Retinal pigment epithelial cell (primary cell): ENCODE data around the gene GLCE.
A peak's percentile ranks its signal among the peaks of the same experiment; 100 is the strongest.

Source experiments
- DNase-seq: peaks from one replicate; pipeline ENCODE4 v3.0.0-alpha.2; 2010; ENCODE audit warnings: low read depth
- H3K4me3 ChIP-seq: 2 replicates; pipeline ENCODE4 v1.5.1; 2011; ENCODE audit warnings: mild to moderate bottlenecking, low read length, control low read depth, moderate library complexity
- CTCF ChIP-seq: conservative IDR thresholded peaks from 2 replicates; pipeline ENCODE4 v1.5.1; 2011; ENCODE audit warnings: low read depth, low read length, control low read depth, inconsistent platforms

The GLCE gene

GRCh38 chr15:69217381-69217780, 56.9 kb downstream of the GLCE start:
- no peak for DNase-seq
- no peak overlapping the region for H3K4me3 ChIP-seq
- no peak for TF ChIP-seq CTCF

DNA sequence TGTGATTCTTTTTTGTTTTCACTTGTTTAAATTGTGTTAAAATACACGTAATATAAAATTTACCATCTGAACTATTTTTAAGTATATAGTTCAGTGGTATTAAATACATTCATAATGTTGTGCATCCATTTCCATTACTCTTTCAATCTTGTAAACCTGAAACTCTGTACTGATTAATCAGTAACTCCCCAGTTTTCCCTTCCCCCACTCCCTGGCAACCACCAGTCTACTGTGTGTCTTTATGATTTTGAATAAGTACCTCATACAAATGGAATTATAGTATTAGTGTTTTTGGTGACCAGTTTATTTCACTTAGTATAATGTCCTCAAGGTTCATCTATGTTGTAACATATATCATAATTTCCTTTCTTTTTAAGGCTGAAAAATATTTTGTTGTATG, 59.3 kb downstream of the GLCE start:
- no peak for DNase-seq

DNA sequence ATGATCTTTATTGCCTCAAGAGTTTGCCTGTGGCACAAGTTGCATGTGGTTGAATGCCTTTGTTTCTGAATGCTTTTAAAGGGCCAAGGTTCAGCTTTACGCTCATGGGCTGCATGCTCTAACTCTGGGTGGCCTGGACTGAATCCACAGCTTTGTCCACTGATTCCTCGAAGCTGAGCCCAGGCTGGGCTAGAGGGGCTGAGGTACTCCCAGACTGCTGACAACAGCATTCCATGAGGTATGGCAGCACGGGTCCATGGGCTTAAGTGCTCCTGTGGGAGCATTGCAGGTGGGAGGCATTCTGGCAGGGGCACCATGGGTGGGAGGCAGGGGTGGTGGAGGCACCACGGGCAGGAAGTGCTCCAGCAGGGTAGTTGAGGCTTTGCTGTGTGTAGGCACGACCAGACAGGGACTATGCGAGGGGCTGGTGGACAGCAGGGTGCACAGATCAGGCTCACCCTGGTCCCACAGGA, 61.6 kb downstream of the GLCE start:
- no peak for TF ChIP-seq CTCF
- DNase-seq, result no peak

More for the DNA sequence above, 59.3 kb downstream of the GLCE start:
- no peak overlapping the region for H3K4me3 ChIP-seq
- no peak for TF ChIP-seq CTCF

DNA sequence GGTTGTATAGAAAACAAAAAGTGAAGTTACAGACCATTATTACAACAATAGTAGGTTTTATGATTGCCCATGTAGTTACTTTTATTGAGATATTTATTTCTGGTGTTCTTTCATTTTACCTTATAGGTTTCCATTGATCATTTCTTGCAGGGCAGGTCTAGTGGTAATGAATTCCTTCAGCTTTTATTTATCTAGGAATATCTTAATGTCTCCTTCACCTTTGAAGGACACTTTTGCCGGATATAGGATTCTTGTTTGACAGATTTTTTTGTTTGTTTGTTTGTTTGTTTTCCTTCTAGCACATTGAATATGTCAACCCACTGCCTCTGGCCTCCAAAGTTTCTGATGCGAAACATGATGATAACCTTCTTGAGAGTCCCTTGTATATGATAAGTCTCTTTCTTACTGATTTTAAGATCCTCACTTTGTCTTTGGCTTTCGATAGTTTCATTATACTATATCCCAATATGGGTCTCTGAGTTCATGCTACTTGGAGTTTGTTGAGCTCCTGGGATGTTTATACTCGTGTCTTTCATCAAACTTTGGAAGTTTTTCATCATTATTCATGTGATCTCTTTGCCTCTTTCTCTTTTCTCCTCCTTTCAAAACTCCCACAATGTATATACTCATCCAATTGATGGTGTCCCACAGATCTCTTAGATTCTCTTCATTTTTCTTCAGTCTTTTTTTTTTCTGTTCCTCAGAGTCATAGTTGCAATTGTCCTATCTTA, 62.8 kb downstream of the GLCE start:
- H3K4me3 ChIP-seq, result no peak overlapping the region
- no peak for DNase-seq
- no peak for TF ChIP-seq CTCF

More for the DNA sequence above, 61.6 kb downstream of the GLCE start:
- H3K4me3 ChIP-seq, result no peak overlapping the region

- DNase-seq, result no peak
- H3K4me3 ChIP-seq, result no peak overlapping the region
- TF ChIP-seq CTCF, result no peak
These were observed 63.9 kb downstream of the GLCE start for GRCh38 chr15:69224383-69224782.

DNA sequence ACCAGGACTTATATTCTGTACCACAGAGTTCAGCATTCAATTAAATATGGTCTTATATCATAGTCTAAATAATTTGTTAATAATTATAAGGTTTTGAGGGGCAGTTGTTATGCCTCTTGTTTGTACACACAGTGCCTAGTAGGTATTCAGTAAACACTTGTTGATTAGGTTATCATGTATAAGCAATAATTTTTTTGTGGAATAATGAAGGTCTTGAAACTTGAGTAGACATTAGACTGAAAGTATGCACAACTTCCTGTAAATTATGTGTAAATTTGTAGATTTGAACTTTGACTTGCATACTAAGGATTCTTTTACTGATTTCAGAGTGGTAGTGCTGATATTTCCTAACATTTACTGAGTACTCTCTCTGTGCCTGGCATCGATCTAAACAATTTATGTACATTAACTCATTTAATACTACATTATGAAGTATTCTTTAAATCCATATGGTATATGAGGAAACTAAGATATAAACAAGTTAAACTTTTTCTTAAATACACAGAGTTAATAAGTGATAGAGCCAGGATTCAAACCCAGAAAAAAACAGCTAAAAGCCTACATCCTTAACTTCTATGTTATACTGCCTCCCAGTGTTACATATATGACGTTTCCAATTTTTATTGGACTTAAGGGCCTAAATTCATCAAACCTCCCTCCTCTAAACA, 65.1 kb downstream of the GLCE start:
- no peak overlapping the region for H3K4me3 ChIP-seq
- peak; percentile 5 for DNase-seq
- TF ChIP-seq CTCF, result peak; percentile 30

- H3K4me3 ChIP-seq, result no peak overlapping the region
- no peak for DNase-seq
- no peak for TF ChIP-seq CTCF
These were observed 65.6 kb downstream of the GLCE start for GRCh38 chr15:69226023-69226355.
